ENCODE measurements around the gene STX7. TPM values are rescaled to one million over a fixed set of nuclear protein-coding genes. Genes with fewer than 3 reads are reported as not detected.

STX7 gene
- total RNA-seq, 1 donor from 2014 or later = 66.5 TPM

DNA sequence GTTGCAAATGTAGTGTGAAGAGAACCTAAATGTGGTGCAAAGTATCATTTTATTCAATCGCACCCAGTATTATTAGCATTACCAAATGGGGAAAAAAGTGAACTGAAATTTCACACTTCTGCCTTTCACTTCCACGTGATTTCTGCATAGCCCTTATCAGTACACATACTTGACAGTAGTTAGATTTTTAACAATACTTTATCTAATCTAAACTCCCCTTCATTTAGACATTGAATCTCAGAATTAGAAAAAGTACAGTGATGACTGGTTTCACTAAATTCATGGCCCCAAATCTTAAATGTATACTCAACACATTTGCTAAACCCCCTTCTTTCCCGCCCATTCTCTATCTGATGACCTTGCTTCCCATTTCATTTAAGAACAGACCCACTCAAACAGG lies 14.3 kb downstream of the STX7 start:
- Mint-ChIP-seq H3K4me1 (ENCODE audit: low read depth) (peaks cover 3% of the 10 kb centered on the region), H3K36me3 (ENCODE audit: low read depth) (peaks cover 34% of the 10 kb centered on the region), H3K9me3 (ENCODE audit: low read depth) (peaks cover under 1% of the 10 kb centered on the region), H3K4me3 (ENCODE audit: unreplicated experiment) (no peak overlapping the region), H3K27me3 (ENCODE audit: low read depth) (no peaks in the 10 kb centered on the region), H3K27ac (ENCODE audit: unreplicated experiment) (no peak overlapping the region)
- no peak for TF ChIP-seq CTCF (IDR thresholded peaks at IDR 0.05)
- no peak for DNase-seq (ENCODE audit: low spot score)

DNA sequence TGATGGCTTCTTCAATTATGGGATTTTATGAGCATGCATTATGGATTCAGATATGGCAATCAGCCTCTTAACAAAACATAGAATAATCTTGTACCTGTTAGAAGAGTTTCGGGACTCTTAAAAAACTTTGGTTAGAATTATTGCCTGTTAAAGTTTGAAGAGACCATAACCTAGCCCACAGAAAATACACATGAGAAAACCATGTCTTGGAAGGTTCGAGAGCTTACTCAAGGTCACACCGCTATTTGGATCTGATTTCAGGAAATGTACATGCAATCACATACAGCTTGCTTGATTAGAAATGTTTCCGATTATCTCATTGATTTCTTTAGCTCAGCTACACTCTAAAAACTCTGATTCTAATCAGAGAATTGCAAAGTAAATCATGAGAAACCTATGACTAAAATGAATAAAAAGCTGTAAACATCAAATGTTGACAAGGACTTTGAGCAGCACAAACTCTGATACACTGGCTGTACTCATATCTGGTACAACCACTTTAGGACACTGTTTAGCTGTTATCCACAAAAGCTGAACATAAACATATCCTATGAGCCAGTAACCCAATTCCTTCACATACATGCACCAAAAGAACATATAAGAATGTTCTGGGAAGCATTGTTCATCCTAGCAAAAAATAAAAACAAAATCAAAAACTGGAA lies 16.3 kb downstream of the STX7 start:
- H3K4me3 Mint-ChIP-seq (ENCODE audit: unreplicated experiment) = no peak overlapping the region
- no peak overlapping the region for H3K27ac Mint-ChIP-seq (ENCODE audit: unreplicated experiment)
- no peak for DNase-seq (ENCODE audit: low spot score)
- H3K36me3 Mint-ChIP-seq (ENCODE audit: low read depth) = peaks cover 31% of the 10 kb centered on the region
- peaks cover 3% of the 10 kb centered on the region for H3K9me3 Mint-ChIP-seq (ENCODE audit: low read depth)
- peaks cover 3% of the 10 kb centered on the region for H3K4me1 Mint-ChIP-seq (ENCODE audit: low read depth)
- no peaks in the 10 kb centered on the region for H3K27me3 Mint-ChIP-seq (ENCODE audit: low read depth)
- TF ChIP-seq CTCF (IDR thresholded peaks at IDR 0.05) = no peak

- H3K27ac Mint-ChIP-seq (ENCODE audit: unreplicated experiment) = no peak overlapping the region
- no peak overlapping the region for H3K4me3 Mint-ChIP-seq (ENCODE audit: unreplicated experiment)
- no peaks in the 10 kb centered on the region for H3K27me3 Mint-ChIP-seq (ENCODE audit: low read depth)
- H3K9me3 Mint-ChIP-seq (ENCODE audit: low read depth) = peaks cover 3% of the 10 kb centered on the region
- TF ChIP-seq CTCF (IDR thresholded peaks at IDR 0.05) = no peak
- no peak for DNase-seq (ENCODE audit: low spot score)
- peaks cover 24% of the 10 kb centered on the region for H3K36me3 Mint-ChIP-seq (ENCODE audit: low read depth)
- H3K4me1 Mint-ChIP-seq (ENCODE audit: low read depth) = peaks cover 3% of the 10 kb centered on the region
Measured at GRCh38 chr6:132495604-132496079, 17.3 kb downstream of the STX7 start.

GRCh38 chr6:132494954-132495353 lies 18.0 kb downstream of the STX7 start:
- Mint-ChIP-seq H3K4me3 (ENCODE audit: unreplicated experiment) (no peak overlapping the region), H3K27me3 (ENCODE audit: low read depth) (no peaks in the 10 kb centered on the region), H3K4me1 (ENCODE audit: low read depth) (peaks cover 3% of the 10 kb centered on the region), H3K36me3 (ENCODE audit: low read depth) (peaks cover 20% of the 10 kb centered on the region), H3K9me3 (ENCODE audit: low read depth) (peaks cover 3% of the 10 kb centered on the region), H3K27ac (ENCODE audit: unreplicated experiment) (no peak overlapping the region)
- TF ChIP-seq CTCF (IDR thresholded peaks at IDR 0.05) = no peak
- no peak for DNase-seq (ENCODE audit: low spot score)

- no peak for TF ChIP-seq CTCF (IDR thresholded peaks at IDR 0.05)
- peaks cover 7% of the 10 kb centered on the region for H3K4me1 Mint-ChIP-seq (ENCODE audit: low read depth)
- H3K36me3 Mint-ChIP-seq (ENCODE audit: low read depth) = peaks cover 10% of the 10 kb centered on the region
- peaks cover 3% of the 10 kb centered on the region for H3K9me3 Mint-ChIP-seq (ENCODE audit: low read depth)
- no peaks in the 10 kb centered on the region for H3K27me3 Mint-ChIP-seq (ENCODE audit: low read depth)
- H3K27ac Mint-ChIP-seq (ENCODE audit: unreplicated experiment) = no peak overlapping the region
- no peak overlapping the region for H3K4me3 Mint-ChIP-seq (ENCODE audit: unreplicated experiment)
- DNase-seq (ENCODE audit: low spot score) = no peak
Measured at GRCh38 chr6:132491881-132492280, 21.0 kb downstream of the STX7 start.

Measured in chondrocyte (in vitro differentiated cells).